Measurements from ENCODE around the gene COL6A1.
"Not testable (repeated sequence)": the region's sequence is repeated elsewhere in the genome, so short reads cannot be mapped to it uniquely, and the experiment has no call there.

Gene COL6A1

DNA sequence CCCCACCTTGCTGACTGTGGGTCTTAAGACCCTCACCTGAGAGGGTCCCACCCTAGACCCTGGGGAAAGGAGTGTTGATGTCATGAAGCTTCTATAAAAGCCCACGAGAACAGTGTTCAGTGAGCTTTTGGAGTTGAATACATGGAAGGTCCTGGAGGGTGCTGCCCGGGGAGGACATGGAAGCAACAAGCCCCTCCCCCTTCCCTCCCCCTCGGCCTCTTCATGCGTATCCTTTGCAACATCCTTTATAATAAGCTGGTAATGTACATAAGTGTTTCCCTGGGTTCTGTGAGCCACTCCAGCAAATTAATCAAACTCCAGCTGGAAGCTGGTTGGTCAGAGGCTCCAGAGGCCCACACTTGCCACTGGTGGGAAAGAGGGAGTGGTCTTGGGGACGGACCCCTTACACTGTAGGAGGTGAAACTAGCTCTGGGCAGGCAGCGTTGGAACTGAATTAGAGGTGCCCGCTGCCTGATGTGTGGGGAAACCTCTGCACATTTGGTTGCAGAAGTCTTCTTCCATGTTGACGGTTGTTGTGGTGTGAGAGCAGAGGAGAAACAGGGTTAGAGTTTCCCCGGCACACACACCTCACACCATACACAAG is 14.7 kb upstream of the COL6A1 start:
- DNase-seq (ENCODE audit: low read depth, low spot score), result no peak

DNA sequence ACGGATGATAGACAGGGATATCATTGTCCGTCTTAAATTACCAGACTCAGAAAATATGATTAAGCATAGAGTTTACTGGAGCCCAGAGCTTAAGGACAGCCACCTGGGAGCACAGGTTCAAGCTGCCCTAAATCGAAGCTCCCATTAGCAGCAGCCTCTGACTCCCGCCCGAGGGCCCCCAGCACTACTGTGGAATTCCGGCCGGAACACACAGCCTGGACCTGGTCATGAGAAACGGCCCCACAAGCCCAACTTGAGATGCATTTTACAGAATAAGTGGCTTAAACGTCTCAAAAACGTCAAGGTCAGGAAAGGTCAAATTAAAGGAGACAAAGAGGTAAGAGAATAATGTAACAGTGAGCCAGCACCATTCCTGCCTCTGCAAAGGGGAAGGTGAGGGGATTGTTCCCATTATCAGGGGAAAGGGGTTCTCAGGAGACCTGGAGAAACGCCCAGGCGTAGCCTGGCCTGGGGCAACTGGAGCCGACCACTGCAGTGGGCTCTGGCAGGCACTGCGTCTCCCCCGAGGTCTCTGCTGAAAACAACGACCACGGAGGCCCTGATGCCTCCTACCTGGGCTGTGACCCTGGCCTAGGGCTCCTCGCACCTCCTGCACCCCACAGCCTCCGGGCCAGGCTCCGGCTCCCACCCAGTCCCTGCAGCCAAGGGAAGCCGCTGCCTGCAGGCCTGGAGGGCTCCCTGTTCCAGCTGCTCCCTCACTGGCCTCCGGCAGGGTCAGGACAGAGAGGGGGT is 11.5 kb upstream of the COL6A1 start:
- DNase-seq (ENCODE audit: low read depth, low spot score), result no peak

- DNase-seq (ENCODE audit: low read depth, low spot score), result no peak
Measured at GRCh38 chr21:45970674-45971615, 10.6 kb upstream of the COL6A1 start.

DNA sequence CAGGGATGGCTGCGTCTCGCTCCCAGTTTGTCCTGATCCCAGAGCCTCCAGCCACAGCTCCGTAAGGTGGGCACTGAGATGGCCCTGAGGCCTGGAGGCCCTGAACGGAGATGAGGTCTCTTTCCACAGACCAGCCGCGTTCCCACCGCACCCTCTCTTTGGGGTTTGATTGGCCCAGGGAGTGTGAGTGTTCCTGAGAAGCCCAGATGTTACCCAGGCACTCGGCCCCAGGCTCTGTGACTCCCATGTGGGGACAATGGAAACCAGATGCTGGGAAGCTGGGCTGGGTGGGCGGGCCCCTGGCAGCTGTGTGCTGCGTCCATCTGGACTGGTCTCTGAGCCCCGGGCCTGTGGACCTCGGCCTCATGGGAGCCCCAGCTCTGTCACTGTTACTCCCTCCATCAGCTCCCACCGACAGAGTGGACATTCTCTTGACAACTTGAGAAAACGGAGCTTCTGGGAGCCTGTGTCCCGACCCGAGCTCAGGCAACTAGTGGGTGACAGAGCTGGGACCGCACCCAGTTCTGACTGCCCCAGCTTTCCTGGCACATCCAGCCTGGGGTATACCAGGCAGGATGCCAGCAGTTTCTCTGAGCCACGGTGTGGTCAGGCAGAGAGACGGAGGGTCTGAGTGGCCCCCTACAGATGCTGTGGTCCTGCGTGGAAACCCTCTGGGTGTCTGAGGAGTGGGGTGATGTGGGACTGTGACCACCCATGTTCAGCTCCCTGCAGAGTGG is 9.8 kb upstream of the COL6A1 start:
- DNase-seq (ENCODE audit: low read depth, low spot score), result no peak

DNA sequence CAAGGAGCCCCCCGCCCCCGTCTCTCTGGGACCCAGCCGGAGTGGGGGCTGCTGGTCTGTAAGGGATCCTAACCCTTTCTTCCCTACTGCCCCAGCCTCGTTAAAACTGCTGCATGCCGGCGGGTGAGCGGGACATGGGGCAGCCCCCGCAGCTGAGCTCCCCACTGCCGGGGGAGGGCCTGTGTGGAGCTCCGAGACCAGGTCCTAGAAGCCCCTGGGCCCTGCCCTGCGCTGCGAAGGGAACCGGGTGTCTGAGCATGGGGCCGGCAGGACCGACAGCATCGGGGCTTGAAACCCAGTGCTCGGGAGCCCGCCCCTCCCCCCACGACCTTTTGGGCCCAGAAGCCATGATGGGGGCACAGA is 9.2 kb upstream of the COL6A1 start:
- no peak for DNase-seq (ENCODE audit: low read depth, low spot score)

DNA sequence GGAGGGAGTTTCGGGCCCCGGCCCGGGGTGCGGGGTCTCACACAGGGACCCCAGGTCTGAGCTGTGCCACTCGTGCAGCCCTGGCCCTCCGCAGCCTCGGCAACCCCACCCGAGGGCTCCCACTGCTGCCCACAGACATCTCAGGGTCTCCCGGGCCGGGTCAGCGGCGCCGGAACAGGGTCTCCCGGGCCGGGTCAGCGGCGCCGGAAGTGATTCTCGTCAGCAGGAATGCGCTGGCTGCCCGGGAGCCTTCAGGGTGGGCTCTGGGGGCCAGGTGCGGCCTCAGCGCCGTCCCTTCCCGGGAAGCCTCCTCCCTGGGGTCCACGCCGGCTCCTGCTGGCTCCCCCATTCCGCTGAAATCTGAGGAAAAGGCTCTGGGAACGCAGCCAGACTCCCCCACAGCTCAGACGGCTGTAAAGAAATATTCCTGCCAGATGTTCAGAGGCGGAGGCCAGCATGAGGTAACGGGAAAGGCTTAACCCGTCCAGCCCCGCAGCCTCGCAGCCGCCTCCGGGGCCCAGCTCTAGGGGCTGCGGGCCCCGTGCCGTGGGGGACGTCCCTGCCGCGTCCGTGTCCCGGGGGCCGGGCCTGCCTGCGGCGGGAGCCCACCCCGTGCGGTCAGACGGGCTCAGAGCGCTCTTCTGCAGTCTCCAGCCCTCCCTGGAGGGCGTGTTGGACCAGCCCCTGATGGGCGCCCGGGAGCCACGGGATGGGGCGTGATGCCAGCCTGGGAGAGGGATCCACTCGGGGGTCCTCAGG is 8.7 kb upstream of the COL6A1 start:
- DNase-seq (ENCODE audit: low read depth, low spot score), result peak; percentile 75

DNA sequence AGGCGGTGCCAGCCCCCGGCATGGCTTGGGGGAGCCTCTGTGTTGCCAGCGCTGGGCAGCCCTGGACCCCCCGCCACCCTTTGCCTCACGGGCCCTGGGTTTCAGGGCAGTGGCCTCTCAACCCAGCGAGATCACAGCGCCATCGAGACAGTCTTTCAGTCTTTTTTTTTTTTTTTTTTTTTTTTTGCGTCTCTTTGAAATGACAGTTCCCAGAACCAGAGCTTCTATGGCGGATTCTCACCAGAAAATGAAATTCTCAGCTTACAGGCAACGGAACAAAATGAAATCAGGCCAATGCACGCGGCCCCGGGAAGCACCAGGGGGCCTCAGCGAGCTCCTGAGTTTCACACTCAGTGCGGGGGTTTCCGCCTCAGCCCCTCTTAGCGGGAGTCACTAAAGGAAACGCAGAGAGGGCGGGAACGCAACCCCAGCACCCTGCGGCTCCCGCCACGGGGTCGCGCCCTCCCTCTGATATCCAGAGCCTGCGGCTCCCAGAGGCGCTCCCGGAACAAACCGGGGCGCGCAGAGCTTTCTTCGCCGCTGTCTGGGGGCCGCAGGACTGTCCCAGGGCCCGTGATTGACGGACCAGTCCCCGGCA is 8.0 kb upstream of the COL6A1 start:
- DNase-seq (ENCODE audit: low read depth, low spot score), result peak; percentile 64

GRCh38 chr21:45974073-45975019 is 7.2 kb upstream of the COL6A1 start:
- peak; percentile 64 for DNase-seq (ENCODE audit: low read depth, low spot score)

DNA sequence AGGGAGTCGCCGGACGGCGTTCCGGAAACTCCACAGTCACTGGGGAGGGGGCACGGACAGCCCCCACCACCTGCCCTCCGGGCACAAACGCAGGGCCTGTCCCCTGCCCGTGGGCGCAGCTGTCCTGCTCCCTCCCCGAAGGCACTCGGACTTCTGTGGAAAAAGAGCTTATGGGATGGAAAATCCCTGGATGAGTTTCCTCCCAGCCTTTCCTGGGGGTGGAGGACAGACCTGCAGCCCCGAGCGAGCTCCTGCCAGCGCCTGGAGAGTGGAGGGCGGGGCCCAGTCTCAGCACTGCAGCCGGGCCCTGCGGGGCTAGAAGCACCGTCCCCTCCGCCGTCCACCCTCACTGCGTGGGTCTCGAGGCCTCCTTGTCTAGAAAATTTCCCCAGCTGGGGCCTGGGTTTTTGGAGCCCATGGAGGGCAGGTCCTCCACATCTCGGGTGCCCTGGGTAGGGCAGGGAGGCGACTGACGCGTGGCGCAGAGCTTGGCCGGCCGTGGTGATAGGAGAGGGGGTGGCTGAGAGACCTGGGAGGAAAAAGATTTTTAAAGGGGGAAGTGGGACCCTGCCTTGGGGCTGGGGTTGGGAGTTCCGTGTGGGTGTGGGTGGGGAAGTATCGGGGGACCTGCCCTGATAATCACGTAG is 6.4 kb upstream of the COL6A1 start:
- no peak for DNase-seq (ENCODE audit: low read depth, low spot score)

GRCh38 chr21:45975667-45976409 is 5.7 kb upstream of the COL6A1 start:
- DNase-seq (ENCODE audit: low read depth, low spot score), result not testable (repeated sequence)

DNA sequence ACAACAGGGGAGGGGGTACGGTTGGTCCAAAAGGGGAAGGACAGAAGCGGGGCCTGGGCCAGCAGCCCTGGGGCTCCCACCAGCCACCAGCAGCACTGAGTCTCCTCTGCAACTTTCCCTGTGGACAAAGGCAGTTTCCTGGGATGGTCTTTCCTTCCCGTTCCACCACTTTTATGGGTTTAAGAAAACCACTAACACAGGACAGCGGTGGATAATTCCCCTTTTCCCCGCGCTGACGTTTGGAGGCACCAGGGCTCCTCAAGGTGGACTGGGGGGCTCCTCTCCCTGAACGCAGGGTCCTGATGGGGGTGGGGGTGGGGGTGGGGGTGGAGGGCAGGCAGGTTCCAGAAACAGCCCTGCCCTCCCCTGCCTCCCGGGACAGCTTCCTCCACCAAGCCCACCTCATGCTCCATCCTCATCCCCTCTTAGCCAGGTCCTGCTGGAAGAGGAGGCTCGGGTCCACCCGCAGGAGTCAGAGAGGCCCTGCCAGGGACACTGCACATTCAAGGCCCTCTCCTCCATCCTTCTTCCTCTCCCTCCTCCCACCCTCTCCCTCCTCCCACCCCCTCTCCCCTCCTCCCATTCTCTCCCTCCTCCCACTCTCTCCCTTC is 4.8 kb upstream of the COL6A1 start:
- DNase-seq (ENCODE audit: low read depth, low spot score), result no peak

DNA sequence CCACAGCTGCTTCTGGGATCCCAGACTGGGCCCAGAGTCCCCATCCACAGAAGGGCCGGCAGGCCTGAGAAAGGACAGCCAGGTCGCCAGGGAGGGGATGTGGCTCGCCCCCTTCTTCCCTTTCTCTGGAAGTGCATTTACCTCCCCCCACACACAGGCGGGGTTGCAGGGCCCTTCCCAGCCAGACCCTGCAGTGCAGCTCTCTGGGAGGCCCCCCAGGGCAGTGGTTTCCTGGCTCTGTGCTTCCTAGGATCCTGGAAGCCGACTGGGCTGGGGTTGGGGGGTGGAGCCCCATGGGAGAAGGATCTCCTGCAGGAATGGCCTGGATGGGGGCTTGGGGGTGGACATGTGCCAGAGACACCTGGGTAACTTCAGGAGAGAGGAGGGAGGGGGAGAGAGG is 4.2 kb upstream of the COL6A1 start:
- no peak for DNase-seq (ENCODE audit: low read depth, low spot score)

GRCh38 chr21:45979141-45979631 is 2.4 kb upstream of the COL6A1 start:
- DNase-seq (ENCODE audit: low read depth, low spot score), result no peak

- no peak for DNase-seq (ENCODE audit: low read depth, low spot score)
Measured at GRCh38 chr21:45979651-45980050, 1.9 kb upstream of the COL6A1 start.

- no peak for DNase-seq (ENCODE audit: low read depth, low spot score)
Measured at GRCh38 chr21:45980271-45980670, 1.3 kb upstream of the COL6A1 start.

- no peak for DNase-seq (ENCODE audit: low read depth, low spot score)
Measured at GRCh38 chr21:45980697-45981096, 873 bp upstream of the COL6A1 start.

GRCh38 chr21:45982092-45982757 is 655 bp downstream of the COL6A1 start:
- DNase-seq (ENCODE audit: low read depth, low spot score), result no peak

All from brain pericyte (primary cell).